ENCODE results near the gene PRPF38B.
"Not testable (repeated sequence)": the region's sequence is repeated elsewhere in the genome, so short reads cannot be mapped to it uniquely, and the experiment has no call there.

PRPF38B gene

DNA sequence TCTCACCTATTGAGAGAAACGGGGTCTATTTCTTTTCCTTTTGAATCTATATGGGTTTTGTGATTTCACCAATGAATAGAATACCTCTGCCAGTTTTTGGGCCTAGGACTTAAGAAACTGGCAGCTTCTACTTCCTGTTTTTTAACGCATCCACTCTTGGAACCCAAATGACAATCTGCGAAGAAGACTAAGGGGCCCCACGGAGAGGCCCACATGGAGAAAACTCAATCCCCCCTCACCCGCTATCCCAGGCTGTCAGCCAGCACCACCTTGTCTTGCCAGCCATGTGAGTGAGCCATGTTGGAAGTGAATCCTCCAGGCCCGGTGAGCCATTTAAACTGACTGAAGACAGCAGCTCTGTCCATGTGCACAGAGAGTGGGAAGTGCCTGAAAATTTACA, 27.6 kb upstream of the PRPF38B start:
- no peak for TF ChIP-seq JUND (IDR thresholded peaks at IDR 0.05; ENCODE audit: low read depth)
- DNase-seq (ENCODE audit: low read depth in 1 of 2, low spot score in 1 of 2), result no peak
- in situ Hi-C loops (cut with HindIII; ENCODE audit: low pct_unique_long_range_greater_than_20kb, low sequenced_read_pairs), result no loop called here

DNA sequence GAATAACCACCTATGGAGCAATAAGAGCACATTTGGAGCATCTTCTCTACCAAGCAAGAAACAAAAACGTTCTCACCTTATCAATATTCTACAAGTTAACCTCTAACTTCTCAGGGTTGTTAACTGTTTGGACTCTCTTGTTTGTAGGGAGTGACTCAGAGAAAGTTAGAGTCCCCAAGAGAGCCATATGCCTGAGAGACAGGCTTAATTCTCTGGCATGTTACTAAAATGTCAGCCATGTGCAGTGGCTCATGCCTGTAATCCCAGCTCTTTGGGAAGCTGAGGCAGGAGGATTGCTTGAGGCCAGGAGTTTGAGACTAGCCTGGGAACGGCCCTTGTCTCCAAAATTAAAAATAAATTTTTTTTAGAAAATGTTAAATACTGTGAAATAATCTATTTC, 27.0 kb upstream of the PRPF38B start:
- no peak for TF ChIP-seq JUND (IDR thresholded peaks at IDR 0.05; ENCODE audit: low read depth)
- DNase-seq (ENCODE audit: low read depth in 1 of 2, low spot score in 1 of 2), result no peak
- in situ Hi-C loops (cut with HindIII; ENCODE audit: low pct_unique_long_range_greater_than_20kb, low sequenced_read_pairs), result no loop called here

DNA sequence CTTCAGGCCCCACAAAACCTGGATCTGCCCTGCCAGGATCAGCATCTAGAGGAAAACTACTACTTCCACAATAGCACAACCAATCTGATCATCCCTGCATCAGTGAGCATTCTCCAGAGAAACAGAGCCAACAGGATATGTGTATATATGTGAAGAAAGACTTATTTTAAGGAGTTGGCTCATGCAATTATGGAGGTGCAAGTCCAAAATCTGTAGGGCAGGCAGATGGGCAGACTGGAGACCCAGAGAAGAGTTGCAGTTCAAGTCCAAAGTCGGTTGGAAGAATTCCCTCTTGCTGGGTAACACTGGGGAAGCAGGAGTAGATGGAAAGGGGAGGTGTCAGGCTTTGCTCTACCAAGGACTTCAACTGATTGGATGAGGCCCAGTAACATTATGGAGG, 26.3 kb upstream of the PRPF38B start:
- in situ Hi-C loops (cut with HindIII; ENCODE audit: low pct_unique_long_range_greater_than_20kb, low sequenced_read_pairs), result no loop called here
- no peak for TF ChIP-seq JUND (IDR thresholded peaks at IDR 0.05; ENCODE audit: low read depth)
- no peak for DNase-seq (ENCODE audit: low read depth in 1 of 2, low spot score in 1 of 2)

DNA sequence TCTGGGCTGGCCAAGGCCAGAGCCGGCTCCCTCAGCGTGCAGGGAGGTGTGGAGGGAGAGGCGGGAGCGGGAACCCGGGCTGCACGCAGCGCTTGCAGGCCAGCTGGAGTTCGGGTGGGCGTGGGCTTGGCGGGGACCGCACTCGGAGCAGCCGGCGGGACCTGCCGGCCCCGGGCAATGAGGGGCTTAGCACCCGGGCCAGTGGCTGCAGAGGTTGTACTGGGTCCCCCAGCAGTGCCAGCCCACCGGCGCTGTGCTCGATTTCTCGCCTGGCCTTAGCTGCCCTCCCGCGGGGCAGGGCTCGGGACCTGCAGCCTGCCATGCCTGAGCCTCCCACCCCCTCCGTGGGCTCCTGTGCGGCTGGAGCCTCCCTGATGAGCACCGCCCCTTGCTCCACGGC, 24.7 kb upstream of the PRPF38B start:
- DNase-seq (ENCODE audit: low read depth in 1 of 2, low spot score in 1 of 2); in situ Hi-C loops (cut with HindIII; ENCODE audit: low pct_unique_long_range_greater_than_20kb, low sequenced_read_pairs): not testable (repeated sequence)

DNA sequence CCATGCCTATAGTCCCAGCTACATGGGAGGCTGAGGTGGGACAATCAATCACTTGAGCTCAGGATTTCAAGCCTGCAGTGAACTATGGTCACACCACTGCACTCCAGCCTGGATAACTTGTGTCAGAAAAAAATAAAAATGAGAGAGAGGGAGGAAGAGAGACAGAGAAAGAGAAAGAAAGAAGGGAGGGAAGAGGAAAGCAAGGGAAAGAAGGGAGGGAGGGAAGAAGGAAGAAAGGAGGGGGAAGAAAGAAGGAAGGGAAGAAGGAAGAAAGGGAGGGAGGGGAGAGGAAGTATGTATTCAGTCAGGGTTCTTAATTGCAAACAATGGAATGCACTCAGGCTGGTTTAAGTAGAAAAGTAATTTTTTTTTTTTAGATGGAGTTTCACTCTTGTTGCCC, 23.3 kb upstream of the PRPF38B start:
- in situ Hi-C loops (cut with HindIII; ENCODE audit: low pct_unique_long_range_greater_than_20kb, low sequenced_read_pairs), result no loop called here
- DNase-seq (ENCODE audit: low read depth in 1 of 2, low spot score in 1 of 2), result no peak
- no peak for TF ChIP-seq JUND (IDR thresholded peaks at IDR 0.05; ENCODE audit: low read depth)

DNA sequence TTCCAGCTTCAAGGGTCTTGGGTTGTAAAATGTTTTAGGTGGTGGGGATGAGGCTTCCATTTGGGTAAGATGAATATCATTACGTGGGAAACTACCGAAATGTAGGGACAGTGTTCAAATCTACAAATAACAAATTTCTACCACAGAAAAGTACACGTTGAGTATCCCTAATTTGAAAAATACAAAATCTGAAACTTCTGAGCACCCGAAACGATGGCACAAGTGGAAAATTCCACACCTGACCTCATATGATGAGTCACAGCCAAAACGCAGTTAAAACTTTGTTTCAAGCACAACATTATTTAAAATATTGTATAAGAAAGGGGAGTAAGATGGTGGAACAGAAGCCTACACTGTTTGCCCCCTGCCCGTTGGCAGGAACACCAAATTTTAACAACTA, 22.4 kb upstream of the PRPF38B start:
- no peak for TF ChIP-seq JUND (IDR thresholded peaks at IDR 0.05; ENCODE audit: low read depth)
- no peak for DNase-seq (ENCODE audit: low read depth in 1 of 2, low spot score in 1 of 2)
- in situ Hi-C loops (cut with HindIII; ENCODE audit: low pct_unique_long_range_greater_than_20kb, low sequenced_read_pairs), result no loop called here

DNA sequence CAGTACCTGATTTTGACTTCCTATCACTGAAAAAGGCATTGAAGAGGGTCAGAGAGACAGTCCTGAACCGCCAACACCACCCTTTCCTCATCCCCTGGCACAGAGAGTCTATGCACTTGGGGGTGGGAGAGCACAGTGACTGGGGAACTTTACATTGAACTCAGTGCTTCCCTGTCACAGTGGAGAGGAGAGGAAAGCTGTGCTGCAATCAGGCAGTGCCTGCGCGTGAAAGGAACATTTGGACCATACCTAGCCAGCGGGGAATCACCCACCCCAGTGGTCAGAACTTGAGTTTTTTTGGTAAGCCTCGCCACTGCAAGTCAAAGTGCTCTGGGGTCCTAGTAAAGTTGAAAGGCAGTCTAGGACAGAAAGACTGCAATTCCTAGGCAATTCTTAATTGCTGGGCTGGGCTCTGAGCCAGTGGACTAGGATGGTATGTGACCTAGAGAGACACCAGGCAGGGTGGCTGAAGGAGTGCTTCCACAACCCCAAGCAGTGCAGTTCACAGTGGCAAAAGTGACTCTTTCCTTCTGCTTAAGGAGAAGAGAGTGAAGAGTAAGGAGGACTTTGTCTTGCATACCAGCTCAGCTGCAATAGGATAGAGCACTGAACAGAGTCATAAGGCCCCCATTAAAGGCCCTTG, 21.9 kb upstream of the PRPF38B start:
- DNase-seq (ENCODE audit: low read depth in 1 of 2, low spot score in 1 of 2), result no peak
- in situ Hi-C loops (cut with HindIII; ENCODE audit: low pct_unique_long_range_greater_than_20kb, low sequenced_read_pairs), result no loop called here
- no peak for TF ChIP-seq JUND (IDR thresholded peaks at IDR 0.05; ENCODE audit: low read depth)

DNA sequence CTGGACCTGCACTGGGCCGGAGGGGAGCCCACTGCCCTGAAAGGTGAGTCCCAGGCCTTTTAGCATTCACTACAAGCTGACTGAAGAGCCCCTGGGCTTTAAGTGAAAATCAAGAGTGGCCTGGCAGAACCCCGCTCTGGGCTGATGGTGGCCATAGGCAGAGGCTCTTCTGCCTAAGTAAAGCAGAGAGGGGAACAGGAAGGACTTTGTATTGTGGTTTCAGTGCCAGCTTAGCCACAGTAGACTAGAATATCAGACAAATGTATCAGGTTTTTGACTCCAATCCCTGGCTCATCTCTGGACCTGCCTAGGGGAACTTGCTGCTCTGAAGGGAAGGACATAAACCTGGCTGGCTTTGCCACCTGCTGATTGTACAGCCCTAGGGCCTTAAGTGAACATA, 21.0 kb upstream of the PRPF38B start:
- in situ Hi-C loops (cut with HindIII; ENCODE audit: low pct_unique_long_range_greater_than_20kb, low sequenced_read_pairs), result no loop called here
- no peak for DNase-seq (ENCODE audit: low read depth in 1 of 2, low spot score in 1 of 2)

DNA sequence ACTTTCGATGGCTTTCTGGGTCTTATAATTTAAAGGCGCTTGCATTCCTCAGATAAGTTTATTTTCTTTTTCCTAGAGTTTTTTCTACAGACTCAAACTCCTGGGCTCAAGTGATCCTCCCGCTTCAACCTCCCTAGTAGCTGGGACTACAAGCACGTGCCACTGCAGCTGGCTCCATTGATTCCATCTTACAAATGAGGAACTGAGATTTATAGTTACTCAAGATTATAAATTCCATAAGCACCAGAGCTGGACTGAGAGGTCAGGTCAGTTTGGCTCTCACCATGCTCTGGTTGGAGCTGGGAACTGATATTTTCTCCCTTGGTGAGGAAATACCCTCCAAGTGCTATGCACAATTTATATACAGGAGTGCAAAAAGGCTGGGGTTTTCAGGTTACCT, 13.4 kb upstream of the PRPF38B start:
- in situ Hi-C loops (cut with HindIII; ENCODE audit: low pct_unique_long_range_greater_than_20kb, low sequenced_read_pairs), result no loop called here
- TF ChIP-seq JUND (IDR thresholded peaks at IDR 0.05; ENCODE audit: low read depth), result no peak
- DNase-seq (ENCODE audit: low read depth in 1 of 2, low spot score in 1 of 2), result no peak

More for the DNA sequence above, 21.0 kb upstream of the PRPF38B start:
- TF ChIP-seq JUND (IDR thresholded peaks at IDR 0.05; ENCODE audit: low read depth), result no peak

DNA sequence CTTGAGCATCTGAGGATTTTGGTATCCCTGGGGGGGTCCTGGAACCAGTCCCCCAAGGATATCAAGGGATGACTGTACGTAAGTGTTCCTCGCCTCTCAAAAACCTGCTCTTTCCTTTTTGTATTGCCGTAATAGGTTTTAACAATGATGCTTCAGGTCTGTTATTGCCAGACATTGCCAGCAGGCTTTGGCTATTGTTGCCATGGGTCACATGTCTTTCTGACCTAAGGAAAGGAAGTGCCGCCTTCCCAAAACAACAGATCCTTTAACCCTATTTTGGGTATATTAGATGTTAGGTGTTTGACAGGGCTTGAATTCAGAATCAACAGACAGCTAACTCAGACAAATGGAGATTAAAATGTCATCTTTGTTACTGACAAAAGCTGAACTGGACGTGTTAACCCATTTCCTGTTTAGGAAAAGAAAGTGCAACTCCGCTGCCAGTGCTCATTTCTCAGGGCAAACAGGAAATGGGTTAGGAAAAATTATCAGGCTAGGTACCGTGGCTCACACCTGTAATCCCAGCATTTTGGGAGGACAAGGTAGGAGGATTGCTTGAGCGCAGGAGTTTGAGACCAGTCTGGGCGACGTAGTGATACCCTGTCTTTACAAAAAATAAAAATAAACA, 12.4 kb upstream of the PRPF38B start:
- in situ Hi-C loops (cut with HindIII; ENCODE audit: low pct_unique_long_range_greater_than_20kb, low sequenced_read_pairs), result no loop called here
- DNase-seq (ENCODE audit: low read depth in 1 of 2, low spot score in 1 of 2), result no peak
- no peak for TF ChIP-seq JUND (IDR thresholded peaks at IDR 0.05; ENCODE audit: low read depth)

DNA sequence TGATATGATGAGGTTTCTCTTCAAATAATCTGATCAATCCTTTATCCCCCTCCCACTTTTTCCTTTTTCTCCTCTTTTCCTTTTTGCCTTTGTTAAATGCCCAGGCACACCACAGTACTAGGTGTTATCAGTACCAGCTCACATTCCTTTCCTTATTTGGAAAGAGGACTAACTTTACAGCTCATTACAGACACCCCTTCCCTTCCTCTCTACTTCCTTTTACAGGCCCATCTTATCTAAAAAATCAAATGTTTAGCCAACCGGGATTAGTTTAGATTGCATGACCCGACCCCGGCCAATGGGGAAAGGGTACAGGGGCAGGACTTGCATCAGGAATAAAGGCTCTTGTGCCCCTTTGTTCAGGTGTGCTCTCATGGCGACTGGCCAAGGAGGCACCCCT, 10.4 kb upstream of the PRPF38B start:
- in situ Hi-C loops (cut with HindIII; ENCODE audit: low pct_unique_long_range_greater_than_20kb, low sequenced_read_pairs), result not testable (repeated sequence)

DNA sequence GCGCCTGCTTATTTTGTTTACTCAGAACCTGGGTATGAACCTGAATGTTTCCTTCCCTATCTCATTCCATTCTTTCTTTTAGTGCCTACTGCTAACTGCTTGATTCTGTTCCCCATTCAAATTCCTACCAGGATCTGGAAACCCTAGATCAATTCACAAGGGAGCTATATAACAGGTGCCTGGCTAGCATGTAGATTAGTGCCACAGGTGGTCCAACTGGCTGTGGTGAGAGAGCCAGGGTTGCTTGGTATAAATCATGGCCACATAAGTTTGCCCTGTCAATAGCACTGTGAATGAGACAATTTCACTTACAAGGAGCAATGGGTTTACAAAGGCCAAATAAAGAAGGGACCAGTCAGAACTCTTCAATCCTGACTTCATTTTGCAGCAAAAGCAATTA, 6.6 kb upstream of the PRPF38B start:
- no peak for TF ChIP-seq JUND (IDR thresholded peaks at IDR 0.05; ENCODE audit: low read depth)

More for the DNA sequence above, 10.4 kb upstream of the PRPF38B start:
- not testable (repeated sequence) for DNase-seq (ENCODE audit: low read depth in 1 of 2, low spot score in 1 of 2)

DNA sequence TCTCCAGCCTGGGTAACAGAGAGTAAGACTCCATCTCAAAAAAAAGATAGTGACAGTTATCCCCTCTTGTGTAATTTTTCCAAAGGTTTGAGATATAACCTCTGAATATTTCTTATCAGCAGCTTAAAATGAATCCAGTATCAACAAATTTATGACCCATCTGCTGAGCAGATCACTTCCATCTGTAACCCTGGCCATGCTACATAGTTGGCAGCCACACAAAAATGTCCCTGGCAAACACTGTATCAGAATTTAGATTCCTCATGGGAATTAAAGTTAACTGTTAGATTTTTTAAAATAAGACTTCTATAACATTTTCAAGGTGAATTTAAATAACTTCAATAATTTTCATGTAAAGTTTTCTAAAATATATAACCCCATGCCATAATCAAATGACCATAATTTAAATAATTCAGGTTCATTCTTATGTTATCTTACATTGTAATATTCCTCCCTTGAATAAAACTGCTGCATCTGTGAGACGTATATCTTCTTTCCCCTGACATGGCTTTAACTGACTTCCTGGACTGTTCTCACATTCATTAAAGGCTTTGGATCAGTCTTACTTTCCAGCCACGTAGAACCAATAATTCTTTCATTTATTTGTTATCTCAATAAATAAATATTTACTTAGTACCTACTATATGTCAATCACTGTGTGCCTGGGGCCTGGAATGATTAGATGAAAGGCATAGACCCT, 5.3 kb upstream of the PRPF38B start:
- in situ Hi-C loops (cut with HindIII; ENCODE audit: low pct_unique_long_range_greater_than_20kb, low sequenced_read_pairs), result no loop called here
- TF ChIP-seq JUND (IDR thresholded peaks at IDR 0.05; ENCODE audit: low read depth), result no peak
- DNase-seq (ENCODE audit: low read depth in 1 of 2, low spot score in 1 of 2), result no peak

More for the DNA sequence above, 6.6 kb upstream of the PRPF38B start:
- DNase-seq (ENCODE audit: low read depth in 1 of 2, low spot score in 1 of 2), result no peak
- in situ Hi-C loops (cut with HindIII; ENCODE audit: low pct_unique_long_range_greater_than_20kb, low sequenced_read_pairs), result no loop called here
